Measurements from ENCODE around the gene OSBPL9. TPM values are rescaled to one million over a fixed set of nuclear protein-coding genes. Genes with fewer than 3 reads are reported as not detected.
A peak's percentile ranks its signal among the peaks of the same experiment; 100 is the strongest.

OSBPL9 gene
- total and polyA plus RNA-seq, 2 experiments from 2014 or later = 82.7 to 102 TPM

DNA sequence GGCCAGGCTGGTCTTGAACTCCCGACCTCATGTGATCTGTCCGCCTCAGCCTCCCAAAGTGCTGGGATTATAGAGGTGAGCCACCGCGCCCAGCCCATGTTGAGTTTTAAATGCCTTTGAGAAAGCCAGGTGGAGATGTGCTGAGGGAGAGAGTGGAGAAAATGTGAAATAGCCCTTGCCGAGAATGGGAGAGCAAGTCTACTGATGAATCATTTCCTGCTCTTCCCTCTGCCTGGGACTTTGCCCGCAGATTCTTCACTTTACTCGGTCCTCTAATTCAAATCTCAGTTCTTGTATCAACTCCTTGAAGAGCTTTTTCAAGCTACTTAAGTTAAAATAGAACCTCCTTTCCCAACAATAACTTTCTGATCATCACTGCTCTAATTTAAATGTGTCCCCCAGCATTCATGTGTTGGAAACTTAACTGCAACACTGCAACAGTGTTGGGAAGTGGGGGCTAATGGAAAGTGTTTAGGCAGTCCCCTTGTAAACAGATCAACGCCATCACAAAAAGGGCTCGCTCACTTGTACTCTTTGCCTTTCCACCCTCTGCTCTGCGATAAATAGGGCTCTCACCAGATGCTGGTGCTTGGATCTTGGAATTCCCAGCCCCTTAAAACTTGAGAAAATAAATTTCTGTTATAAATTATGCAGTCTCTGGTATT is 27.8 kb downstream of the OSBPL9 start:
- H3K27ac Mint-ChIP-seq = no peak overlapping the region
- H3K79me2 ChIP-seq (replicated peaks; ENCODE audit: insufficient read depth) = peaks cover 18% of the 10 kb centered on the region
- no peak for DNase-seq (ENCODE audit: low spot score)

More for the DNA sequence above, 27.8 kb downstream of the OSBPL9 start:
- Histone ChIP-seq H3K36me3 (ENCODE audit: insufficient read depth) (no peaks in the 10 kb centered on the region), H3K4me2 (no peak overlapping the region), H3K27me3 (ENCODE audit: insufficient read depth) (no peaks in the 10 kb centered on the region), H3F3A (replicated peaks; ENCODE audit: low read depth) (no peaks in the 10 kb centered on the region), H3K27ac (ENCODE audit: low read depth) (0 out of 2 replicates have a peak overlapping the region, but pooled peaks have one; percentile 7), H3K9me2 (ENCODE audit: insufficient read depth) (no peaks in the 10 kb centered on the region), H2AFZ (no peak overlapping the region), H4K20me1 (replicated peaks; ENCODE audit: insufficient read depth) (no peaks in the 10 kb centered on the region), H3K4me1 (ENCODE audit: insufficient read depth) (peaks cover 27% of the 10 kb centered on the region; the same call in 1 of the 2 replicates), H3K4me3 (no peak overlapping the region)
- ATAC-seq = no peak
- no peaks in the 10 kb centered on the region for H3K9me3 Mint-ChIP-seq
- TF ChIP-seq POLR2AphosphoS5 (IDR thresholded peaks at IDR 0.05; ENCODE audit: low read depth) (no peak), NANOG (IDR thresholded peaks at IDR 0.05; ENCODE audit: borderline replicate concordance) (no peak), ZNF331 (CRISPR knock-in tag; IDR thresholded peaks at IDR 0.05; ENCODE audit: low read depth) (no peak), CREB1 (CRISPR knock-in tag; IDR thresholded peaks at IDR 0.05; ENCODE audit: low read depth) (no peak), JUNB (IDR thresholded peaks at IDR 0.05; ENCODE audit: unreplicated experiment) (no peak), STAT1 (IDR thresholded peaks at IDR 0.05; ENCODE audit: unreplicated experiment) (no peak), EZH2 (IDR thresholded peaks at IDR 0.05; ENCODE audit: low read depth, unreplicated experiment) (no peak), ZNF114 (CRISPR knock-in tag; IDR thresholded peaks at IDR 0.05) (no peak)
- TF ChIP-seq, protein P1, sequence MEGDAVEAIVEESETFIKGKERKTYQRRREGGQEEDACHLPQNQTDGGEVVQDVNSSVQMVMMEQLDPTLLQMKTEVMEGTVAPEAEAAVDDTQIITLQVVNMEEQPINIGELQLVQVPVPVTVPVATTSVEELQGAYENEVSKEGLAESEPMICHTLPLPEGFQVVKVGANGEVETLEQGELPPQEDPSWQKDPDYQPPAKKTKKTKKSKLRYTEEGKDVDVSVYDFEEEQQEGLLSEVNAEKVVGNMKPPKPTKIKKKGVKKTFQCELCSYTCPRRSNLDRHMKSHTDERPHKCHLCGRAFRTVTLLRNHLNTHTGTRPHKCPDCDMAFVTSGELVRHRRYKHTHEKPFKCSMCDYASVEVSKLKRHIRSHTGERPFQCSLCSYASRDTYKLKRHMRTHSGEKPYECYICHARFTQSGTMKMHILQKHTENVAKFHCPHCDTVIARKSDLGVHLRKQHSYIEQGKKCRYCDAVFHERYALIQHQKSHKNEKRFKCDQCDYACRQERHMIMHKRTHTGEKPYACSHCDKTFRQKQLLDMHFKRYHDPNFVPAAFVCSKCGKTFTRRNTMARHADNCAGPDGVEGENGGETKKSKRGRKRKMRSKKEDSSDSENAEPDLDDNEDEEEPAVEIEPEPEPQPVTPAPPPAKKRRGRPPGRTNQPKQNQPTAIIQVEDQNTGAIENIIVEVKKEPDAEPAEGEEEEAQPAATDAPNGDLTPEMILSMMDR (conservative IDR thresholded peaks at IDR 0.05; ENCODE audit: low read depth in 2 of 2) = no peak
- TF ChIP-seq, protein P2, sequence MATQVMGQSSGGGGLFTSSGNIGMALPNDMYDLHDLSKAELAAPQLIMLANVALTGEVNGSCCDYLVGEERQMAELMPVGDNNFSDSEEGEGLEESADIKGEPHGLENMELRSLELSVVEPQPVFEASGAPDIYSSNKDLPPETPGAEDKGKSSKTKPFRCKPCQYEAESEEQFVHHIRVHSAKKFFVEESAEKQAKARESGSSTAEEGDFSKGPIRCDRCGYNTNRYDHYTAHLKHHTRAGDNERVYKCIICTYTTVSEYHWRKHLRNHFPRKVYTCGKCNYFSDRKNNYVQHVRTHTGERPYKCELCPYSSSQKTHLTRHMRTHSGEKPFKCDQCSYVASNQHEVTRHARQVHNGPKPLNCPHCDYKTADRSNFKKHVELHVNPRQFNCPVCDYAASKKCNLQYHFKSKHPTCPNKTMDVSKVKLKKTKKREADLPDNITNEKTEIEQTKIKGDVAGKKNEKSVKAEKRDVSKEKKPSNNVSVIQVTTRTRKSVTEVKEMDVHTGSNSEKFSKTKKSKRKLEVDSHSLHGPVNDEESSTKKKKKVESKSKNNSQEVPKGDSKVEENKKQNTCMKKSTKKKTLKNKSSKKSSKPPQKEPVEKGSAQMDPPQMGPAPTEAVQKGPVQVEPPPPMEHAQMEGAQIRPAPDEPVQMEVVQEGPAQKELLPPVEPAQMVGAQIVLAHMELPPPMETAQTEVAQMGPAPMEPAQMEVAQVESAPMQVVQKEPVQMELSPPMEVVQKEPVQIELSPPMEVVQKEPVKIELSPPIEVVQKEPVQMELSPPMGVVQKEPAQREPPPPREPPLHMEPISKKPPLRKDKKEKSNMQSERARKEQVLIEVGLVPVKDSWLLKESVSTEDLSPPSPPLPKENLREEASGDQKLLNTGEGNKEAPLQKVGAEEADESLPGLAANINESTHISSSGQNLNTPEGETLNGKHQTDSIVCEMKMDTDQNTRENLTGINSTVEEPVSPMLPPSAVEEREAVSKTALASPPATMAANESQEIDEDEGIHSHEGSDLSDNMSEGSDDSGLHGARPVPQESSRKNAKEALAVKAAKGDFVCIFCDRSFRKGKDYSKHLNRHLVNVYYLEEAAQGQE (IDR thresholded peaks at IDR 0.05; ENCODE audit: unreplicated experiment) = no peak
- TF ChIP-seq, protein P3, sequence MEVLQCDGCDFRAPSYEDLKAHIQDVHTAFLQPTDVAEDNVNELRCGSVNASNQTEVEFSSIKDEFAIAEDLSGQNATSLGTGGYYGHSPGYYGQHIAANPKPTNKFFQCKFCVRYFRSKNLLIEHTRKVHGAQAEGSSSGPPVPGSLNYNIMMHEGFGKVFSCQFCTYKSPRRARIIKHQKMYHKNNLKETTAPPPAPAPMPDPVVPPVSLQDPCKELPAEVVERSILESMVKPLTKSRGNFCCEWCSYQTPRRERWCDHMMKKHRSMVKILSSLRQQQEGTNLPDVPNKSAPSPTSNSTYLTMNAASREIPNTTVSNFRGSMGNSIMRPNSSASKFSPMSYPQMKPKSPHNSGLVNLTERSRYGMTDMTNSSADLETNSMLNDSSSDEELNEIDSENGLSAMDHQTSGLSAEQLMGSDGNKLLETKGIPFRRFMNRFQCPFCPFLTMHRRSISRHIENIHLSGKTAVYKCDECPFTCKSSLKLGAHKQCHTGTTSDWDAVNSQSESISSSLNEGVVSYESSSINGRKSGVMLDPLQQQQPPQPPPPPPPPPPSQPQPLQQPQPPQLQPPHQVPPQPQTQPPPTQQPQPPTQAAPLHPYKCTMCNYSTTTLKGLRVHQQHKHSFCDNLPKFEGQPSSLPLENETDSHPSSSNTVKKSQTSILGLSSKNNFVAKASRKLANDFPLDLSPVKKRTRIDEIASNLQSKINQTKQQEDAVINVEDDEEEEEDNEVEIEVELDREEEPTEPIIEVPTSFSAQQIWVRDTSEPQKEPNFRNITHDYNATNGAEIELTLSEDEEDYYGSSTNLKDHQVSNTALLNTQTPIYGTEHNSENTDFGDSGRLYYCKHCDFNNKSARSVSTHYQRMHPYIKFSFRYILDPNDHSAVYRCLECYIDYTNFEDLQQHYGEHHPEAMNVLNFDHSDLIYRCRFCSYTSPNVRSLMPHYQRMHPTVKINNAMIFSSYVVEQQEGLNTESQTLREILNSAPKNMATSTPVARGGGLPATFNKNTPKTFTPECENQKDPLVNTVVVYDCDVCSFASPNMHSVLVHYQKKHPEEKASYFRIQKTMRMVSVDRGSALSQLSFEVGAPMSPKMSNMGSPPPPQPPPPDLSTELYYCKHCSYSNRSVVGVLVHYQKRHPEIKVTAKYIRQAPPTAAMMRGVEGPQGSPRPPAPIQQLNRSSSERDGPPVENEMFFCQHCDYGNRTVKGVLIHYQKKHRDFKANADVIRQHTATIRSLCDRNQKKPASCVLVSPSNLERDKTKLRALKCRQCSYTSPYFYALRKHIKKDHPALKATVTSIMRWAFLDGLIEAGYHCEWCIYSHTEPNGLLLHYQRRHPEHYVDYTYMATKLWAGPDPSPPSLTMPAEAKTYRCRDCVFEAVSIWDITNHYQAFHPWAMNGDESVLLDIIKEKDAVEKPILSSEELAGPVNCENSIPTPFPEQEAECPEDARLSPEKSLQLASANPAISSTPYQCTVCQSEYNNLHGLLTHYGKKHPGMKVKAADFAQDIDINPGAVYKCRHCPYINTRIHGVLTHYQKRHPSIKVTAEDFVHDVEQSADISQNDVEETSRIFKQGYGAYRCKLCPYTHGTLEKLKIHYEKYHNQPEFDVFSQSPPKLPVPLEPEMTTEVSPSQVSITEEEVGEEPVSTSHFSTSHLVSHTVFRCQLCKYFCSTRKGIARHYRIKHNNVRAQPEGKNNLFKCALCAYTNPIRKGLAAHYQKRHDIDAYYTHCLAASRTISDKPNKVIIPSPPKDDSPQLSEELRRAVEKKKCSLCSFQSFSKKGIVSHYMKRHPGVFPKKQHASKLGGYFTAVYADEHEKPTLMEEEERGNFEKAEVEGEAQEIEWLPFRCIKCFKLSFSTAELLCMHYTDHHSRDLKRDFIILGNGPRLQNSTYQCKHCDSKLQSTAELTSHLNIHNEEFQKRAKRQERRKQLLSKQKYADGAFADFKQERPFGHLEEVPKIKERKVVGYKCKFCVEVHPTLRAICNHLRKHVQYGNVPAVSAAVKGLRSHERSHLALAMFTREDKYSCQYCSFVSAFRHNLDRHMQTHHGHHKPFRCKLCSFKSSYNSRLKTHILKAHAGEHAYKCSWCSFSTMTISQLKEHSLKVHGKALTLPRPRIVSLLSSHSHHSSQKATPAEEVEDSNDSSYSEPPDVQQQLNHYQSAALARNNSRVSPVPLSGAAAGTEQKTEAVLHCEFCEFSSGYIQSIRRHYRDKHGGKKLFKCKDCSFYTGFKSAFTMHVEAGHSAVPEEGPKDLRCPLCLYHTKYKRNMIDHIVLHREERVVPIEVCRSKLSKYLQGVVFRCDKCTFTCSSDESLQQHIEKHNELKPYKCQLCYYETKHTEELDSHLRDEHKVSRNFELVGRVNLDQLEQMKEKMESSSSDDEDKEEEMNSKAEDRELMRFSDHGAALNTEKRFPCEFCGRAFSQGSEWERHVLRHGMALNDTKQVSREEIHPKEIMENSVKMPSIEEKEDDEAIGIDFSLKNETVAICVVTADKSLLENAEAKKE (CRISPR knock-in tag; IDR thresholded peaks at IDR 0.05) = no peak
- TF ChIP-seq, protein P4, sequence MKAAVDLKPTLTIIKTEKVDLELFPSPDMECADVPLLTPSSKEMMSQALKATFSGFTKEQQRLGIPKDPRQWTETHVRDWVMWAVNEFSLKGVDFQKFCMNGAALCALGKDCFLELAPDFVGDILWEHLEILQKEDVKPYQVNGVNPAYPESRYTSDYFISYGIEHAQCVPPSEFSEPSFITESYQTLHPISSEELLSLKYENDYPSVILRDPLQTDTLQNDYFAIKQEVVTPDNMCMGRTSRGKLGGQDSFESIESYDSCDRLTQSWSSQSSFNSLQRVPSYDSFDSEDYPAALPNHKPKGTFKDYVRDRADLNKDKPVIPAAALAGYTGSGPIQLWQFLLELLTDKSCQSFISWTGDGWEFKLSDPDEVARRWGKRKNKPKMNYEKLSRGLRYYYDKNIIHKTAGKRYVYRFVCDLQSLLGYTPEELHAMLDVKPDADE (IDR thresholded peaks at IDR 0.05) = no peak
- peaks cover 2% of the 10 kb centered on the region for H3K27me3 Mint-ChIP-seq (ENCODE audit: insufficient read depth, low read depth, poor library complexity)
- peaks cover 14% of the 10 kb centered on the region for H3K4me1 Mint-ChIP-seq
- H3K4me3 Mint-ChIP-seq = no peak overlapping the region
- H3K36me3 Mint-ChIP-seq (ENCODE audit: low read depth) = no peaks in the 10 kb centered on the region
